H1 (cell line): ENCODE results near the gene FAM149A. TPM values are rescaled to one million over a fixed set of nuclear protein-coding genes. Genes with fewer than 3 reads are reported as not detected.

Source experiments
- PHF8 ChIP-seq: fragments of 200-600 bp; sonication (generic); conservative IDR thresholded peaks from 2 replicates; pipeline ENCODE4 v1.7.1; 2012; ENCODE audit warnings: low read depth, mild to moderate bottlenecking, inconsistent platforms, low read length, moderate library complexity
- SIX5 ChIP-seq: IDR thresholded peaks from 2 replicates; pipeline ENCODE4 v1.6.1; 2011; ENCODE audit warnings: mild to moderate bottlenecking, low read depth, low read length
- SUZ12 ChIP-seq: fragments of 200-600 bp; sonication (generic); IDR thresholded peaks from 2 replicates; pipeline ENCODE4 v1.6.1; 2012; ENCODE audit warnings: mild to moderate bottlenecking, inconsistent platforms, low read length, moderate library complexity, mixed read lengths
- polyA plus RNA-seq, 7 experiments: library from polyadenylated mRNA; depleted of rRNA in 3 of 7; stranded (reverse) in 5 of 7; unstranded in 2 of 7; fragments of >200 nt in 5 of 7; fragments of 200-250 nt in 2 of 7; gene quantifications; 1 replicate in 5 of 7; 2 replicates in 1 of 7; 4 replicates in 1 of 7; pipeline versions ENCODE4 v1.2.1 to v1.2.3, GENCODE V29; 2011 to 2013; ENCODE audit warnings: missing spikeins in 2 of 7, mixed read lengths in 2 of 7
- total RNA-seq: library from RNA; stranded (reverse); fragmentation: NEBNext Ultra II Directional; extraction: Animal tissue kit (Norgen Biotek cat#: 25700); gene quantifications from 2 replicates; pipeline ENCODE4 v1.2.1, GENCODE V29; 2021

The FAM149A gene
- total and polyA plus RNA-seq, 2 of the 8 experiments (the other 6 are each of a cell fraction or from before 2014, with no cell fraction given) = 6.1 to 8.5 TPM

DNA sequence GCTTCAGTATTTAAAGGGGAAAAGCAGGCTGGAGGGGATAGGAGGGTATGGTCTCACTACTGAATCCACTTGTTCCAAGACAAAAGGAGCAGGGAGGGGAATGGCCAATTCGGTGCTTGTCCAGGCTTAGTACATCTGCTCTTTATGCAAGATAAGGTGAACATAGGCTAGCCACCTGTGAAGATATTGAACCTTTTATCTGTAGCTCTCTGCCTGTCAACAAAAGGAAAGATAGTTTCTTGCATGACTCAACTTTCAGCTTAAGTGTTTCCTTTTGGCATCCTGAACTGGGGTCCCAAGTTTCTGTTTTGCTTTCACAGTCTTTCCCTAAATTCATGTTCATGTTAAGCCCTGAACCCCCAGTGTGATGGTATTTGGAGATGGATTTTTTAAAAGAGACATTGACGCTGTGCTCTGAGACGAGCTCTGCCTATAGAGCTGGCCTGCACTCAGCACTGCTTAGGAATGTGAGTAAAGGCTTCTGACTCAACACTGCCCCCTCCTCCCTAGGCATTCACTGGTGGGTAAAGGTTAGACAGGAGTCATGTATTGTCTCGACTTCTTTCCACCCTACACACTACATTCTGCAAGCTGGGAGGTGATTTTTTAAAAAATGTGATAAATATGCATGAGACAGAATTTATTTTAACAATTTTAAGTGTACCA, 28.2 kb downstream of the FAM149A start (continued):
- TF ChIP-seq SUZ12 (no peak), SIX5 (no peak), PHF8 (no peak)
